Activated CD4-positive, alpha-beta memory T cell treated with anti-CD3 and anti-CD28 coated beads for 36 hours (primary cell): ENCODE data around the gene LRRC36. TPM values are rescaled to one million over a fixed set of nuclear protein-coding genes. Genes with fewer than 3 reads are reported as not detected.

Experiments
- CTCF ChIA-PET: fragments of 350-600 bp; sonication (Branson Sonifier 250); formaldehyde crosslinking; loops from one replicate; lab custom pipeline; 2021; ENCODE audit warnings: antibody characterized with exemption, inconsistent platforms; lab: Charles Lee
- POLR2A ChIA-PET: fragments of 350-600 bp; sonication (Branson Sonifier 250); formaldehyde crosslinking; loops from one replicate; lab custom pipeline; 2021; ENCODE audit warnings: antibody characterized with exemption; lab: Charles Lee
- DNase-seq: peaks from one replicate; pipeline ENCODE4 v3.0.0-alpha.2; 2020
- H3K27ac Mint-ChIP-seq: one replicate; pipeline ENCODE4 v1.8.0; 2021; ENCODE audit warnings: mixed read lengths
- H3K27me3 Mint-ChIP-seq: one replicate; pipeline ENCODE4 v1.8.0; 2021; ENCODE audit warnings: mixed read lengths
- H3K36me3 Mint-ChIP-seq: one replicate; pipeline ENCODE4 v1.8.0; 2021; ENCODE audit warnings: mixed read lengths
- H3K4me1 Mint-ChIP-seq: one replicate; pipeline ENCODE4 v1.8.0; 2021; ENCODE audit warnings: low read depth, mixed read lengths
- H3K4me3 Mint-ChIP-seq: one replicate; pipeline ENCODE4 v1.8.0; 2021; ENCODE audit warnings: mild to moderate bottlenecking, mixed read lengths
- H3K9me3 Mint-ChIP-seq: one replicate; pipeline ENCODE4 v1.8.0; 2021; ENCODE audit warnings: mixed read lengths
- intact Hi-C: fragments of 100-400 bp; cut with micrococcal nuclease; formaldehyde crosslinking; loops from one replicate; pipeline ENCODE4 v1.15.1; 2023
- total RNA-seq, 2 experiments: library from RNA; stranded (reverse); gene quantifications; one replicate each; pipeline ENCODE4 v1.2.3, GENCODE V29; 2021

The LRRC36 gene
- total RNA-seq, 2 experiments from 2014 or later: 0.63 to 1.00 TPM

GRCh38 chr16:67430977-67431774 lies 104.6 kb downstream of the LRRC36 start, which contains the start of gene HSD11B2:
Gene HSD11B2 (plus strand): TSS chr16:67431121. CDS start chr16:67431249, 128 bp downstream.
- H3K36me3 Mint-ChIP-seq: no peaks in the 10 kb centered on the region
- H3K27me3 Mint-ChIP-seq: peaks cover 28% of the 10 kb centered on the region
- H3K27ac Mint-ChIP-seq: no peak within 1 kb of the TSS
- ChIA-PET POLR2A (interaction anchor here (0.5 to 1.8 kb wide), 2 partner anchors 15 to 19 kb away, joined by 3 to 4 read pairs; partner anchors contain the start of gene ZDHHC1), CTCF (interaction anchor here (1.0 to 1.5 kb wide), 7 partner anchors 8 to 183 kb away, joined by 3 to 6 read pairs (median 4); partner anchors contain the start of gene FHOD1)
- peak; percentile 36 for DNase-seq
- peak within 1 kb of the TSS; percentile 67 for H3K4me3 Mint-ChIP-seq
- peaks cover 10% of the 10 kb centered on the region for H3K4me1 Mint-ChIP-seq
- intact Hi-C loops: no loop called here
- H3K9me3 Mint-ChIP-seq: no peaks in the 10 kb centered on the region

GRCh38 chr16:67431775-67432505 lies 105.3 kb downstream of the LRRC36 start:
- no peaks in the 10 kb centered on the region for H3K9me3 Mint-ChIP-seq
- H3K4me3 Mint-ChIP-seq: peak overlapping the region; percentile 28
- no peak overlapping the region for H3K27ac Mint-ChIP-seq
- peaks cover 10% of the 10 kb centered on the region for H3K4me1 Mint-ChIP-seq
- no peaks in the 10 kb centered on the region for H3K36me3 Mint-ChIP-seq
- intact Hi-C loops: no loop called here
- ChIA-PET POLR2A (interaction anchor here (1.8 kb wide), 1 partner anchor 19 kb away, joined by 4 read pairs; no protein-coding TSS in a partner anchor), CTCF (interaction anchor here (0.8 to 1.4 kb wide), 3 partner anchors 168 to 184 kb away, joined by 3 to 4 read pairs (median 3); partner anchors contain the start of gene FHOD1)
- peaks cover 27% of the 10 kb centered on the region for H3K27me3 Mint-ChIP-seq
- DNase-seq: no peak

GRCh38 chr16:67432506-67432890 lies 105.9 kb downstream of the LRRC36 start:
- Mint-ChIP-seq H3K4me1 (peaks cover 10% of the 10 kb centered on the region), H3K4me3 (no peak overlapping the region), H3K9me3 (no peaks in the 10 kb centered on the region), H3K27ac (no peak overlapping the region), H3K27me3 (peaks cover 23% of the 10 kb centered on the region), H3K36me3 (no peaks in the 10 kb centered on the region)
- intact Hi-C loops: no loop called here
- POLR2A ChIA-PET: no interaction called here
- CTCF ChIA-PET: interaction anchor here (0.8 to 1.4 kb wide), 4 partner anchors 10 to 185 kb away, joined by 3 to 4 read pairs (median 3); partner anchors contain the start of gene FHOD1
- no peak for DNase-seq

- Mint-ChIP-seq H3K27me3 (peaks cover 20% of the 10 kb centered on the region), H3K4me3 (no peak overlapping the region)
These were observed 106.6 kb downstream of the LRRC36 start for GRCh38 chr16:67433131-67433719.

More at GRCh38 chr16:67433131-67433719, 106.6 kb downstream of the LRRC36 start:
- Mint-ChIP-seq H3K4me1 (peaks cover 13% of the 10 kb centered on the region), H3K9me3 (no peaks in the 10 kb centered on the region), H3K36me3 (peaks cover 1% of the 10 kb centered on the region), H3K27ac (no peak overlapping the region)
- ChIA-PET POLR2A (no interaction called here), CTCF (interaction anchor here (1.4 kb wide), 1 partner anchor 9 kb away, joined by 3 read pairs; no protein-coding TSS in a partner anchor)
- no peak for DNase-seq
- intact Hi-C loops: no loop called here

Other genes with a start within 250 kb of the LRRC36 start
- 10 to 100 TPM; 11.4 to 12.3 TPM for gene PHAF1, start 216.9 kb upstream of the LRRC36 start, total RNA-seq
- 1 to 10 TPM; 5.1 to 5.6 TPM for gene B3GNT9, start 175.8 kb upstream of the LRRC36 start, total RNA-seq
- gene TRADD, start 166.9 kb upstream of the LRRC36 start, total RNA-seq: 10 to 100 TPM; 41.7 to 43.2 TPM
- 10 to 100 TPM; 24.1 to 25.7 TPM for gene FBXL8, start 166.9 kb upstream of the LRRC36 start, total RNA-seq
- 10 to 100 TPM; 34.8 to 36.1 TPM for gene HSF4, start 162.1 kb upstream of the LRRC36 start, total RNA-seq
- gene NOL3, start 156.3 kb upstream of the LRRC36 start, total RNA-seq: 10 to 100 TPM; 14.8 to 20.1 TPM
- 10 to 100 TPM; 37.3 to 38.3 TPM for gene MATCAP1, start 142.9 kb upstream of the LRRC36 start, total RNA-seq
- not detected for gene EXOC3L1, start 136.7 kb upstream of the LRRC36 start, total RNA-seq
- 10 to 100 TPM; 91.6 to 92.3 TPM for gene E2F4, start 134.7 kb upstream of the LRRC36 start, total RNA-seq
- gene ELMO3, start 127.7 kb upstream of the LRRC36 start, total RNA-seq: 1 to 10 TPM; 5.1 to 5.9 TPM
- 10 to 100 TPM; 36.7 to 39.3 TPM for gene TMEM208, start 99.7 kb upstream of the LRRC36 start, total RNA-seq
- 100 to 1,000 TPM in 1 of 2 experiments, 10 to 100 TPM in 1; 96.3 to 111 TPM for gene FHOD1, start 79.3 kb upstream of the LRRC36 start, total RNA-seq
- gene SLC9A5, start 77.8 kb upstream of the LRRC36 start, total RNA-seq: 1 to 10 TPM; 5.9 to 6.1 TPM
- 10 to 100 TPM; 22.7 to 24.6 TPM for gene PLEKHG4, start 47.3 kb upstream of the LRRC36 start, total RNA-seq
- 1 to 10 TPM; 1.2 to 2.5 TPM for gene KCTD19, start 74 bp upstream of the LRRC36 start, total RNA-seq
- gene TPPP3, start 66.7 kb downstream of the LRRC36 start, total RNA-seq: not detected
- gene ZDHHC1, start 89.7 kb downstream of the LRRC36 start, total RNA-seq: under 1 TPM; 0.57 to 0.68 TPM
- gene HSD11B2, start 104.3 kb downstream of the LRRC36 start, total RNA-seq: 1 to 10 TPM in 1 of 2 experiments, under 1 TPM in 1; 0.71 to 1.3 TPM
- gene ATP6V0D1, start 154.3 kb downstream of the LRRC36 start, total RNA-seq: 10 to 100 TPM; 25.0 to 26.3 TPM
- gene AGRP, start 156.7 kb downstream of the LRRC36 start, total RNA-seq: not detected
- gene RIPOR1, start 202.0 kb downstream of the LRRC36 start, total RNA-seq: 10 to 100 TPM; 33.4 to 37.9 TPM
- 10 to 100 TPM; 48.9 to 51.5 TPM for gene CTCF, start 235.7 kb downstream of the LRRC36 start, total RNA-seq